B cell (primary cell): ENCODE results near the gene RIPOR3. TPM values are rescaled to one million over a fixed set of nuclear protein-coding genes. Genes with fewer than 3 reads are reported as not detected.

Experiments used
- ATAC-seq: fragments of 200-7000 bp; cut with Tn5 transposase; one replicate; pipeline ENCODE4 v1.10.0; 2021; ENCODE audit warnings: low read depth, mild to moderate bottlenecking, moderate number of reproducible peaks, moderate library complexity
- CTCF ChIA-PET: fragments of 350-600 bp; sonication (Branson Sonifier 250); formaldehyde crosslinking; loops from one replicate; lab custom pipeline; 2021; ENCODE audit warnings: antibody characterized with exemption, inconsistent platforms; lab: Charles Lee
- POLR2A ChIA-PET: fragments of 350-600 bp; sonication (Branson Sonifier 250); formaldehyde crosslinking; loops from one replicate; lab custom pipeline; 2021; ENCODE audit warnings: antibody characterized with exemption; lab: Charles Lee
- DNase-seq: peaks from one replicate; pipeline ENCODE4 v3.0.0; 2013
- H2AFZ ChIP-seq: 2 replicates; pipeline ENCODE4 v1.6.1; 2012; ENCODE audit warnings: mild to moderate bottlenecking, low read depth, low read length; ENCODE audit not compliant: insufficient read depth, poor library complexity, severe bottlenecking
- H3K27ac ChIP-seq, 2 donors: 1 replicate in 1 of 2; 2 replicates in 1 of 2; pipeline ENCODE4 v1.5.1; 2012 to 2013; ENCODE audit warnings: low read length in 2 of 2, mild to moderate bottlenecking in 2 of 2, moderate library complexity in 1 of 2
- H3K27me3 ChIP-seq, 4 experiments: fragments of 200-600 bp in 1 of 4; sonication (generic) in 1 of 4; replicated peaks in 1 of 4; 1 replicate in 2 of 4; 2 replicates in 2 of 4; pipeline versions ENCODE4 v1.6.1 to v1.7.0; 2013 to 2016; ENCODE audit warnings: low read length in 3 of 4, mild to moderate bottlenecking in 2 of 4, mixed read lengths in 1 of 4, moderate library complexity in 1 of 4; ENCODE audit not compliant: insufficient read depth in 4 of 4, control insufficient read depth in 3 of 4; ENCODE audit errors: control extremely low read depth in 1 of 4
- H3K36me3 ChIP-seq, 2 experiments: replicated peaks in 1 of 2; 1 replicate in 1 of 2; 2 replicates in 1 of 2; pipeline versions ENCODE4 v1.6.1 to v1.7.1; 2013; ENCODE audit warnings: low read length in 1 of 2; ENCODE audit not compliant: insufficient read depth in 2 of 2, control insufficient read depth in 1 of 2; ENCODE audit errors: control extremely low read depth in 1 of 2, extremely low read depth in 1 of 2
- H3K4me1 ChIP-seq, 2 donors: fragments of 200-600 bp in 1 of 2; sonication (generic) in 1 of 2; 1 replicate in 1 of 2; 2 replicates in 1 of 2; pipeline versions ENCODE4 v1.5.1 to v1.6.1; 2013 to 2017; ENCODE audit warnings: low read length in 2 of 2; ENCODE audit not compliant: control insufficient read depth in 2 of 2, insufficient read depth in 2 of 2
- H3K4me2 ChIP-seq: replicated peaks from 2 replicates; pipeline ENCODE3; 2012; ENCODE audit warnings: mild to moderate bottlenecking, low read depth, low read length; ENCODE audit not compliant: poor library complexity, severe bottlenecking
- H3K4me3 ChIP-seq, 5 experiments: fragments of 200-600 bp in 1 of 5; sonication (generic) in 1 of 5; 1 replicate in 3 of 5; 2 replicates in 2 of 5; pipeline versions ENCODE4 v1.5.1 to v1.7.0; 2011 to 2016; ENCODE audit warnings: low read length in 4 of 5, mild to moderate bottlenecking in 4 of 5, low read depth in 2 of 5, control low read depth in 1 of 5, moderate library complexity in 1 of 5; ENCODE audit not compliant: insufficient read depth in 1 of 5; ENCODE audit errors: control extremely low read depth in 1 of 5, extremely low read depth in 1 of 5
- H3K79me2 ChIP-seq: fragments of 200-600 bp; sonication (generic); one replicate; pipeline ENCODE4 v1.6.0; 2016; ENCODE audit warnings: low read length; ENCODE audit not compliant: control insufficient read depth, insufficient read depth
- H3K9ac ChIP-seq: fragments of 200-600 bp; sonication (generic); 2 replicates; pipeline ENCODE4 v1.6.1; 2017; ENCODE audit warnings: mild to moderate bottlenecking, low read length, moderate library complexity
- H3K9me3 ChIP-seq, 3 donors: one replicate each; pipeline versions ENCODE4 v1.6.1 to v1.7.1; 2013; ENCODE audit warnings: low read length in 2 of 3; ENCODE audit not compliant: control insufficient read depth in 2 of 3, insufficient read depth in 1 of 3; ENCODE audit errors: control extremely low read depth in 1 of 3
- H4K20me1 ChIP-seq: 2 replicates; pipeline ENCODE4 v1.6.0; 2012; ENCODE audit warnings: mild to moderate bottlenecking, low read length; ENCODE audit not compliant: insufficient read depth, control insufficient read depth, poor library complexity, severe bottlenecking
- H3K27ac Mint-ChIP-seq: one replicate; pipeline ENCODE4 v1.8.0; 2021; ENCODE audit warnings: mixed read lengths
- H3K27me3 Mint-ChIP-seq: one replicate; pipeline ENCODE4 v1.8.0; 2021; ENCODE audit warnings: mixed read lengths
- H3K4me1 Mint-ChIP-seq: one replicate; pipeline ENCODE4 v1.8.0; 2021; ENCODE audit warnings: mixed read lengths
- H3K4me3 Mint-ChIP-seq: one replicate; pipeline ENCODE4 v1.8.0; 2021; ENCODE audit warnings: mixed read lengths
- H3K9me3 Mint-ChIP-seq: one replicate; pipeline ENCODE4 v1.8.0; 2022; ENCODE audit warnings: mixed read lengths; ENCODE audit not compliant: insufficient read depth
- EZH2 ChIP-seq: IDR thresholded peaks from 2 replicates; pipeline ENCODE4 v1.6.1; 2012; ENCODE audit warnings: borderline replicate concordance, low read depth, mild to moderate bottlenecking, moderate library complexity, low read length; ENCODE audit not compliant: insufficient read depth, poor library complexity, severe bottlenecking
- WGBS: methylation state at CpG from one replicate; pipeline ENCODE4 v1.1.5; 2013; ENCODE audit warnings: missing lambda C conversion rate; ENCODE audit not compliant: insufficient coverage; 5-methylcytosine and 5-hydroxymethylcytosine counted together
- intact Hi-C: fragments of 100-400 bp; cut with micrococcal nuclease; formaldehyde crosslinking; loops from one replicate; pipeline ENCODE4 v1.10.0; 2022
- polyA plus RNA-seq: library from polyadenylated mRNA; depleted of rRNA; stranded (reverse); fragments of >200 nt; gene quantifications from 2 replicates; pipeline ENCODE4 v1.2.3, GENCODE V29; 2012
- total RNA-seq, 2 donors: library from RNA; stranded (reverse); fragments of 120-200 nt in 1 of 2; gene quantifications; 1 replicate in 1 of 2; 2 replicates in 1 of 2; pipeline versions ENCODE4 v1.2.3 to v1.2.4, GENCODE V29; 2013 to 2022
- TF ChIP-seq, protein P1 (sequence below): fragments of 200-600 bp; IDR thresholded peaks from one replicate; pipeline ENCODE4 v1.8.0; 2022; ENCODE audit warnings: antibody characterized with exemption, mild to moderate bottlenecking

The RIPOR3 gene
- total and polyA plus RNA-seq, 2 donors (not counting 1 experiment from before 2014, with no cell fraction given): 0.09 to 0.27 TPM

DNA sequence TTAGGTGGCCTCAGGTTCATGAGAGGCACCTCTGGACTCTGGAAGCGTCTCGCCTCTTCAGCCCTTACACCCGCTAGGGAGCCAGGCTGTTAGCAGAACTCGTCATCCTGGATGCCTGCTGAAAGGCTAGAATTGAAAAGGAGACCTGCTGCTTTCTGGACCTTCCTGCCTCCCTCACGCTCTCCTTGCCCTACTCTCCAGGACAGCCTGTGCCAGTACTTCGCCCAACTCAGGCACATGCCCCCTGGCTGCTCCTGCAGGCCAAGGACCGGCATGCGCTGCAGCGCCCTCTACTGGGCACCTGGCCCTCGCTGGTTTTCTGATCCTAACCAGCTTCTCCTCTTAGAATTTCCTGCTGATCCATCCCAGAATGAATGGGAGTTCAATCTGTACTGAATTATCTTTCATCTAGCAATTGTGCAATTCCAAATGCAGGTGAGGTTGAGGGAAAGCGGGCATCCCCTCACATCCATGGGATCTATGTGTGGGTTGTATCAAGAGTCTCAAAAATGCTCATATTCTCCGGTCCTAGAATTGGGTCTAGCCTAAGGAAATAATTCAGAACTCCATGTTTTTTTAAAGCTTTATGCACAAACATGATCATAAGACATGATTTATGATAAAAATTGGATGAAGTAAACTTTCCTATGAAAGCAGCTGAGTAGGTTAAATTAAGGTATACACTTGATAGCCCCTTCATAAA lies 103.2 kb downstream of the RIPOR3 start:
- ATAC-seq (peak; percentile 58), DNase-seq (peak; percentile 79)
- Histone ChIP-seq H2AFZ (no peak overlapping the region), H3K36me3 (peaks cover 9 to 58% of the 10 kb centered on the region in 2 experiments), H3K4me2 (no peak overlapping the region), H3K27ac (no peak overlapping the region), H3K9ac (no peak overlapping the region), H3K9me3 (no peaks in the 10 kb centered on the region), H4K20me1 (peaks cover 17% of the 10 kb centered on the region), H3K4me3 (no peak overlapping the region), H3K4me1 (peaks cover 4 to 9% of the 10 kb centered on the region in 2 donors), H3K79me2 (peaks cover 22% of the 10 kb centered on the region), H3K27me3 (no peaks in the 10 kb centered on the region)
- no peak for TF ChIP-seq EZH2
- TF ChIP-seq, protein P1, sequence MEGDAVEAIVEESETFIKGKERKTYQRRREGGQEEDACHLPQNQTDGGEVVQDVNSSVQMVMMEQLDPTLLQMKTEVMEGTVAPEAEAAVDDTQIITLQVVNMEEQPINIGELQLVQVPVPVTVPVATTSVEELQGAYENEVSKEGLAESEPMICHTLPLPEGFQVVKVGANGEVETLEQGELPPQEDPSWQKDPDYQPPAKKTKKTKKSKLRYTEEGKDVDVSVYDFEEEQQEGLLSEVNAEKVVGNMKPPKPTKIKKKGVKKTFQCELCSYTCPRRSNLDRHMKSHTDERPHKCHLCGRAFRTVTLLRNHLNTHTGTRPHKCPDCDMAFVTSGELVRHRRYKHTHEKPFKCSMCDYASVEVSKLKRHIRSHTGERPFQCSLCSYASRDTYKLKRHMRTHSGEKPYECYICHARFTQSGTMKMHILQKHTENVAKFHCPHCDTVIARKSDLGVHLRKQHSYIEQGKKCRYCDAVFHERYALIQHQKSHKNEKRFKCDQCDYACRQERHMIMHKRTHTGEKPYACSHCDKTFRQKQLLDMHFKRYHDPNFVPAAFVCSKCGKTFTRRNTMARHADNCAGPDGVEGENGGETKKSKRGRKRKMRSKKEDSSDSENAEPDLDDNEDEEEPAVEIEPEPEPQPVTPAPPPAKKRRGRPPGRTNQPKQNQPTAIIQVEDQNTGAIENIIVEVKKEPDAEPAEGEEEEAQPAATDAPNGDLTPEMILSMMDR: peak; percentile 98
- Mint-ChIP-seq H3K4me1 (peaks cover 12% of the 10 kb centered on the region), H3K27me3 (no peaks in the 10 kb centered on the region), H3K4me3 (no peak overlapping the region), H3K27ac (peak overlapping the region; percentile 50), H3K9me3 (no peaks in the 10 kb centered on the region)
- ChIA-PET POLR2A (interaction anchor here (0.7 kb wide), 1 partner anchor 396 kb away, joined by 5 read pairs; no protein-coding TSS in a partner anchor), CTCF (interaction anchor here (0.6 to 5.9 kb wide), 24 partner anchors 9 to 695 kb away, joined by 3 to 69 read pairs (median 4); no protein-coding TSS in a partner anchor)
- 76% methylated on average over 11 of the region's 12 CpGs for WGBS
- intact Hi-C loops: no loop called here

DNA sequence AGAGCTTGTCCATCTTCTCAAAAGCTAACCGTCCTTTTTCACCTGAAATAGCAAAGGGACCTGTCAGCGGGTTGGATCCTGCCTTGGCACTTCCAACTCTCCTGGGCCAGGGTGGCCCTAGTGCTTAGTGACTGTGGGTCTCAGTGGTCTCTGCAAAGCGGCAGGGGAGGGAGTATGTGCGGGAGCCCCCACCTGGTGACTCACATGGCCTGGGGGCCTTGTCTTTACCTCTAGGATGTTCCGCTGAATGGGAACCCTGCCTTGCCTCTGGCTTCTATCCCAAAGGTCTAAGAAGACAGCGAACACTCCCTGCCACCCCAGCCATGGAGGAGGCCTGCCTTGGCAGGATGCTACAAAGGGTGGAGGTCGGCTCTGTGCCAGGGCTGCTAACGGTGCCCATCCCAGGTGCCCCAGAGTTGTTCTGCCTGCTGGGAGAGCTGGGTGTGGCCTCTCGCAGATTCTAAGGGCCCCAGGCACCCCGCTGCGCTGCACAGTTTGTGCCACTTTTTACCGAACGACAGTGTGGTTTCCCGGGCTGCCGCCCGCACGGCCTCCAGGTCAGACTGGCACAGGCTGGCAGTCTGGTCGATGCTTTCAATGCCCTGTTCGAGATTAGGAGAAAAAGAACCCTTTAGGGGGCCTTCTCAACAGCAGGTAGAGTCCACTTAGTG lies 103.9 kb downstream of the RIPOR3 start:
- TF ChIP-seq, protein P1: no peak
- TF ChIP-seq EZH2: no peak
- ChIA-PET POLR2A (no interaction called here), CTCF (interaction anchor here (0.7 to 5.9 kb wide), 21 partner anchors 8 to 408 kb away, joined by 3 to 69 read pairs (median 5); no protein-coding TSS in a partner anchor)
- Histone ChIP-seq H3K9ac (no peak overlapping the region), H4K20me1 (peaks cover 23% of the 10 kb centered on the region), H3K9me3 (no peaks in the 10 kb centered on the region), H3K27ac (no peak overlapping the region), H3K36me3 (peaks cover 9 to 64% of the 10 kb centered on the region in 2 experiments), H3K4me1 (peaks cover 11 to 17% of the 10 kb centered on the region in 2 donors), H2AFZ (no peak overlapping the region), H3K27me3 (no peaks in the 10 kb centered on the region), H3K79me2 (peaks cover 23% of the 10 kb centered on the region), H3K4me2 (no peak overlapping the region), H3K4me3 (no peak overlapping the region)
- intact Hi-C loops: no loop called here
- ATAC-seq (no peak), DNase-seq (no peak)
- H3K27ac Mint-ChIP-seq: no peak overlapping the region
- H3K4me3 Mint-ChIP-seq: no peak overlapping the region
- WGBS: 94% methylated on average over 19 of the region's 19 CpGs
- H3K27me3 Mint-ChIP-seq: no peaks in the 10 kb centered on the region
- no peaks in the 10 kb centered on the region for H3K9me3 Mint-ChIP-seq
- peaks cover 19% of the 10 kb centered on the region for H3K4me1 Mint-ChIP-seq
